Umbilical cord (tissue), 2 donors: ENCODE measurements around the gene HLA-DMB. TPM values are rescaled to one million over a fixed set of nuclear protein-coding genes. Genes with fewer than 3 reads are reported as not detected.

Experiments used
- DNase-seq: peaks from one replicate; pipeline ENCODE4 v3.0.0-alpha.2; 2015; ENCODE audit warnings: low spot score
- total RNA-seq: library from RNA; depleted of rRNA; stranded (reverse); fragments of >200 nt; gene quantifications from one replicate; pipeline ENCODE4 v1.2.3, GENCODE V29; 2014; ENCODE audit warnings: low replicate concordance; ENCODE audit not compliant: insufficient read depth

The HLA-DMB gene
- total RNA-seq, 1 donor from 2014 or later = 10.1 TPM

GRCh38 chr6:32971581-32972352, 30.9 kb upstream of the HLA-DMB start:
- peak; percentile 100 for DNase-seq

GRCh38 chr6:32971242-32971580, 30.4 kb upstream of the HLA-DMB start:
- no peak for DNase-seq

- DNase-seq = peak; percentile 96
Measured at GRCh38 chr6:32970413-32971241, 29.8 kb upstream of the HLA-DMB start.

GRCh38 chr6:32969685-32970412, 29.0 kb upstream of the HLA-DMB start:
- DNase-seq = peak; percentile 92

- DNase-seq = peak; percentile 88
Measured at GRCh38 chr6:32968867-32969684, 28.2 kb upstream of the HLA-DMB start.

GRCh38 chr6:32968093-32968866, 27.5 kb upstream of the HLA-DMB start, which contains the start of gene BRD2:
TSS of gene BRD2 (plus strand) at chr6:32968594. CDS start at chr6:32972899, 4,305 bp downstream.
- DNase-seq = peak; percentile 99

- peak; percentile 61 for DNase-seq
Measured at GRCh38 chr6:32967151-32968091, 26.6 kb upstream of the HLA-DMB start.

GRCh38 chr6:32964776-32965175, 23.9 kb upstream of the HLA-DMB start:
- DNase-seq = no peak

GRCh38 chr6:32963866-32964265, 23.0 kb upstream of the HLA-DMB start:
- DNase-seq = no peak

- DNase-seq = no peak
Measured at GRCh38 chr6:32962213-32962826, 21.5 kb upstream of the HLA-DMB start.

GRCh38 chr6:32960563-32960962, 19.7 kb upstream of the HLA-DMB start:
- no peak for DNase-seq

- no peak for DNase-seq
Measured at GRCh38 chr6:32956176-32956575, 15.3 kb upstream of the HLA-DMB start.

GRCh38 chr6:32954986-32955802, 14.4 kb upstream of the HLA-DMB start:
- no peak for DNase-seq

- DNase-seq = no peak
Measured at GRCh38 chr6:32954267-32954666, 13.4 kb upstream of the HLA-DMB start.

GRCh38 chr6:32953775-32954174, 12.9 kb upstream of the HLA-DMB start:
- no peak for DNase-seq

- peak; percentile 93 for DNase-seq
Measured at GRCh38 chr6:32952817-32953739, 12.2 kb upstream of the HLA-DMB start, which contains the start of gene HLA-DMA. TSS of gene HLA-DMA (minus strand) at chr6:32953097. CDS start at chr6:32953036, 61 bp downstream.

GRCh38 chr6:32950449-32950848, 9.6 kb upstream of the HLA-DMB start:
- DNase-seq = no peak
